ENCODE data around the gene IRF5.
"Not testable (repeated sequence)": the region's sequence is repeated elsewhere in the genome, so short reads cannot be mapped to it uniquely, and the experiment has no call there.

IRF5 gene

DNA sequence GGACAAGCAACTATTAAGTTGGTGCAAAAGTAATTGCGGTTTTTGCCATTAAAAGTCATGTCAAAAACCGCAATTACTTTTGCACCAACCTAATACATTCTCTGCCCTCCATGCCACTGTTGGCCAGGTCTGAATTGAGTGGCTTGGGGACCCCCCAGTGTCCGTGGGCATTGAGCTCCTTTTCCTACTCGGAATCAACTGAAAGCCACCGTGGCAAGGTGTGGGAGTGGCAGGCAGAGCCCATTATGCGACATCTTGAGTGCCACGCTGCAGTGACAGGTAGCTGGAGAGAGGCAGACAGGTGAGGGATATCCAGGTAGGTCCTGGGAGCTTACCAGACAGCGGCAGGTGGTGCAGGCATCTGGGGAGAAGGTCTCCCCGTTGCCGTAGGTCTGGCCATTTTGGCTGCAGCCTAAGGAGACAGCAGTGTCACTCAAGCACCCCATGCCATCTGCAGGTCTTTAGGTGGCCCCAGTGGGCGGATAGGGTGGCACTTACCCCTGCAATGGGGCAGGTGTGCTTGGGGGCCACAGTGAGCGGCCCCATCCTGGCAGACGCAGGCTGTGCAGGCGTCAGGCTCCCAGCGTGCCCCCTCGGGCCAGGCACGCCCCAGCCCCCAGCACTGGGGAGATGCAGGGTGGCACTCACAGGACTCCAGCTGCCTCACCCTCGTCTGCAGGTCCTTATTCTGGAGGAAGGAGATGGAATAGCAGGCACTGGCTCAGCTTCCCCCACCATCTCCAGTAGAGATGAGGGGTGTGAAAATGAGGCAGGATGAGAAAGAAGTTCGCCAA lies 30.8 kb upstream of the IRF5 start:
- DNase-seq, result no peak

DNA sequence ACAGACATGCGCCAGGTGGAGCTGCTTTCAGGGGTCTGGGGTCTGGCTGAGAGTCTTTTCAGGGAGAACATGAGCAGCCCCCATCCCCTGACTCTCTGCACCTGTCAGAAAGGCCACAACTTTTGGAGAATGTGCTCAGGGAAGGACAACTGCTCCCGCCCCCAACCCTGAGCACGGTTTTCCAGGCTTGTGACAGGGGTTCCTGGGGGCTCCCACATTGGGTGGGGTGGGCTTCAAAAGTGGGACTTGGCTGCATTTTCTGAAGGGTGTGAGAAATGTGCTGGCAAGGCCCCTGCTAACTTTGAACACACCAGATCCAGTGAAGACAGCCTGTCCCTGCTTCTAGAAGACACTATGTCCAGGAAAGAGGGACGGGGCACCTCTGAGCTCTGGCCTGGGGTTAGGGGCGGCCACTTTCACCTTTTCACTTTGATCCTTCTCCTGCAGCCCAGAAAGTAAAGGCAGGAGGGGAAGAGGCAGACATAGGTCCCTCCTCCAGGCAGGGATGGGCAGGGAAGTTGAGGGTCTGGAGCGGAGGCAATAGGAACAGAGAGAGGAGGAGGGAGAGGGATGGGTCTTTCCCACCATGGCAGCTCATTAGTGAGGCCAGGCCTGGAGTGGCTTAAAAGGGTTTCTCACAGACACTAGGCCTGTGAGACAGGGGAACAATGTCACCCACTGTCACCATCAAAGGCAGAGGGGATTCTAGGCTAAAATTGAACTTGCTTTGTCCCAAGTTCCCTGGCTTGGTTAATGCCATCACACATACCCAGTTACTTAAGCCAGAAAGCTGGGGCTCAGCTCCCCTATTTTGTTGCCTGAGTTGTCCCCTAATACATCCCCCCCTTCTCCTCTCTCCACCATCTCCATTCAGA lies 28.7 kb upstream of the IRF5 start:
- no peak for DNase-seq

DNA sequence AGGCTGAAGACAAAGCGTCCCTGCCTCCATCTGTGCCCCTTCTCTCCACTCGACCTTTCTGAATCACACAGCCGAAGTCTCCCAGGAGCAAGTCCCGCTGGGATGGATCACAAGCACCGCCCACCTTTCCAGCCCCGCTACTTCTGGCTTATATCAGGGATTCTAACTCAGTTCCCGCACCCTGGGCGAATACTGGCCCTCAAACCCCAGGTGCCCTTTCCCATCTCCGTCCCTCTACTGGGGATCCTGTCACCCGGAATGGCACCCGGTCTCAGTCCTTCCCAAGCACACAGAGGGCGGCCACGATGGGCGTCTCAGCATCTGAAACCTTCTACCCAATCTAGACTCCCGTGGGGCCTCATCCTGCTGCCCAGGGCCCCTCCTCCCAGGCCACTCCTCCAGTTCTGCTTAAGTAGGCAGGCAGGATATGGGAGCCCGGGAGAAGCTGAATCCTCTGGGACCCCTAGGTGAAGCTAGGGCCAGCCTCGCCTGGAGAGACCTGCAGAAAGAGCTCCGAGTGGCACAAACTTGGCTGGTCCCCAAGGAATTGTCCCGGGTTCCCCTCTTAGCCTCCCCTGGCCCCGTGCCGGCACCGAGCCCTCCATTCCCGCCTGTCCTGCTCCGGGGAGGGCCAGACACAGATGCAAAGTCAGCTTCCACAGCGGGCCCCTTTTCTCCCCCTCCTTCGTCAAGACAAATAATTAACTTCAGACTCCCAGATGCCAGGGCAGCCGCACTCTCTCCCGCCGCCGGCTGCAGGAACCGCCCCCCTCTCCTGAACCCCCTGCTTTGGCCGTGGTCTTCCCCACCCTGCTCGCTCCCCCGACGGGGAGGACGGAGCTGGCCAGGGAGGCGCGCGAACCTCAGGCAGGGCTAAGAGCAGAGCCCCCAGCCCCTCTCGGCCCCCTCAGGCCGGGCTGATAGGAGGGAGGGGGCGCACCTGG lies 27.8 kb upstream of the IRF5 start:
- DNase-seq, result no peak

DNA sequence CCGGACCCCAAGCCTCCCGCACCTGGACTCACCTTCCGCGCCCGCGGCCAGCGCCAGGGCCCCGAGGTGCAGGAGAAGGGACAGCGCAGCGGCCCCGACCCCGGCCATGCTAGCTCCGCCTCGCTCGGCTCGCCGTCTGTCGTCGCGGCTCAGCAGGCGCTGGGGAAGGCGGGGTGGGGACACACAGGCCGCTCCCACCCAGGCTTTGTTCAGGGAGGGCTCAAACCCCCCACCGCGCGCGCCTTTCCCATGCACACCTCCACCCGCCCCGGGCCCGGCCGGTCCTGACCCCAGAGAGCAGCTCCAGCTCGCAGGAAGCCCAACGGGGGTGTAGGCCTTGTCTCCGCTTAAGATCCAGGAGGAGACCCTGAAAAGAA lies 27.2 kb upstream of the IRF5 start, which contains the start of gene KCP:
TSS of gene KCP (minus strand) at position 141 of the 377 bp plus-strand sequence. CDS start at position 108, 33 bp downstream.
- no peak for DNase-seq

DNA sequence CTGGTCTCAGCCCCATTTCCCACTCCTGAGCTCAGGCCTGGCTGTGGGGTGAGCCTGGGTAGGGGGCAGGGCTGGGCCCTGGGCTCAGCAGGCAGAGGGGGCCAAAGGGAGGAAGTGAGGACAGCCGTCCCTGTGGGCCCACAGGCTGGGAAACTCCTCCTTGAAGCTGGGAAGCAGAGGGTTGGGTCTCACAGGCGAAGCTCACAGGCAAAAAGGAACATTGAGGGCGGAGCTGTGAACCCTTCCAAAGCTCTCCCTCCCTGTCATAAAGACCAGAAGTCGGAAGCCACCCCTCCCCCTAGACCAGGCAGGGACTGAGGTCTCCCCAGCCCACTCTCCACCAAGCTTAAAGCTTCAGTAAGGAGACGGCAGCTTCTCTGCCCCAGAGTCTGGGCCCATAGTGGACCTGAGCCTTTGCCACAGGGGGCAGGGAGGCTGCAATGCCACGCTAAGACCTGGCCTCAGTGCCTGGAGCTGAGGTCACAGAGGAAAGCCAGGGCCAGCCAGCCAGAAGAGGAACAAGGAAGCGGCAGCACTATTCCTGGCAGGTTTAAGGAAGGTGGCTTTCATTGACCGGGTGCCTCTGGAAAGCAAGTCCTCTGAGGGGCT lies 26.2 kb upstream of the IRF5 start:
- DNase-seq, result no peak

DNA sequence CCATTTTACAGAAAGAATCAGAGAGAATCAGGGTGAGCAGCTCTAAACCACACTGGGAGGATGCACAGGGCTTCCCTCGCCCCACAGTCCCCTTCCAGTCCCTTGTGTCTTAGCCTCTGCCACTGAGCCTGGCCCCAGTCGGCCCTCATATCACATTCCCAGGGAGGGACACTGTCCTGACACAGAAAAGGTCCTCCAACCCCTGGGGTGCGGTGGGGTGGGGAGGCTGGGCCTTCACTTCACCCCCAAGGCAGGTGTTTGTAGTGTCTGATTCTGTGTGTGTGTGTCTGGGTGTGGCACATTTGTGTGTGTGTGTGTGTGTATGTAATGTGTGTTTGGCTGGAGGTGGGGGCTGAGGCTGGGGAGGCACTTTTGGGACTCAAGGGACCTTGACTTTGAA lies 25.4 kb upstream of the IRF5 start:
- DNase-seq, result no peak

DNA sequence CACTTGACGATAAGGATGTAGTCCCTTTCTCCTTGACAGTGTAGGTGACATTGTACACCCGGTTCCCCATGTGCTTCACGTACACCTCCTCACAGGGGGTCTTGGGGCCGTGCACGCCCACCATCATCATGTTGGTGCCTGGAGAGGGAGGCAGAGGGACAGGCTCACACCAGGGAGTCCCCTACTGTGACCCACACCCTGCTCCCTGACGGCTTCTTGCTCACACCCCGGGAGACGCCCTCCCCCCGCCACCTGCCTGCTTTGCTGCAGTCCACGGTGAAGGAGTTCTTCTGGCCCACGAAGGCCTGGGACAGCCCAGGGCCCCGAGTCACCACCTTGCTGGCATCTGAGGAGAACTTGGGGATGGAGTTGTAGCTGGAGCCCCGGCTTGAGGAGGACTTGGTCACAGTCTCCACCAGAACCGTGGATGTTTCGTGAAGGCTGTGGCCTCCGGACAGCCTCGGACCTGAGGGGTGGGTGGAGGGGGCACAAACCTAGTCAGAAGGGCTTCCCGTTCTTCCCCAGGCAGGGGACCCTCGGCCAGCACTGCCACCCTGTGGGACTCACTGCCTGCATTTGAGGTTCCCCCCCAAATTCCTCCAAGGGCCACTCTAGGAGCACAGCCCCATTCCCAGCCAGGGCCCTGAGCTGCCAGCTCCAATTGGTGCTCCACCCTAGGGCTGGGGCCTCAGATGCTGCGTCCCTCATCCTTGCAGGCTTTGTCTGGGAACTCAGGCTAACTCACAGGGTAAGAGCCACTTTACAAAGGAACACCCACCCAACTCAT lies 24.8 kb upstream of the IRF5 start:
- not testable (repeated sequence) for DNase-seq

DNA sequence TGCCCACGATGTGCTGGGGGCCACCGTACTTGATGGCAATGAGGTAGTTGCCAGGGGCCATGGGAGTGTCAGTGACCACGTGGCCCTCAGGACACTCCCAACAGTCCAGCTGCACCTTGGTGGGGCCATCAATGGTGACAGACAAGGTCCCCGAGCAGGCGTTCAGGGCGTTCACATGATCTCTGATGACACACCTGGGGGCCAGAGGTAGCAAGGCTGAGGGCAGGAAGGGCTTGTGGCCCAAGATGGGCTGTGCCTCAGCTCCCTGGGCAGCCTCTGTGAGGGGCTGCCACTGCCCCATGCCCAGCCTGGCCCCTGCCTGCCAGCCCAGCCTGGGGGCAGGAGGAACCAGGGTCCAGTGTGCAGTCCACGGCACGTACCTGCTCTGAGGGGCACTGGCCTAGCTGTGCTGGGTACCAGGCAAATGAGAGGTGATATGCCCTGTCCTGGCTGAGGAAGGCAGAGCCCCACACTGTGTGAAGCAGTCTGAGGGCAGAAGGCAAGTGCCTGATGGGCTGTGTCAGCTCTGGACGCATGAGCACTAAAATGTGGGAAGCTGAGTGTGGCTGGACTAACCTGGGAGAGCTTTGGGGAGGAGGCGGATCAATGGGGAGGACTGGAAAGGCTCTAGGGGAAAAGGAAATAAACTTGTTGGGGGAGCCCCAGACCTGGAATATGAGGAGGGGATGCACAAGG lies 23.7 kb upstream of the IRF5 start:
- DNase-seq, result no peak

DNA sequence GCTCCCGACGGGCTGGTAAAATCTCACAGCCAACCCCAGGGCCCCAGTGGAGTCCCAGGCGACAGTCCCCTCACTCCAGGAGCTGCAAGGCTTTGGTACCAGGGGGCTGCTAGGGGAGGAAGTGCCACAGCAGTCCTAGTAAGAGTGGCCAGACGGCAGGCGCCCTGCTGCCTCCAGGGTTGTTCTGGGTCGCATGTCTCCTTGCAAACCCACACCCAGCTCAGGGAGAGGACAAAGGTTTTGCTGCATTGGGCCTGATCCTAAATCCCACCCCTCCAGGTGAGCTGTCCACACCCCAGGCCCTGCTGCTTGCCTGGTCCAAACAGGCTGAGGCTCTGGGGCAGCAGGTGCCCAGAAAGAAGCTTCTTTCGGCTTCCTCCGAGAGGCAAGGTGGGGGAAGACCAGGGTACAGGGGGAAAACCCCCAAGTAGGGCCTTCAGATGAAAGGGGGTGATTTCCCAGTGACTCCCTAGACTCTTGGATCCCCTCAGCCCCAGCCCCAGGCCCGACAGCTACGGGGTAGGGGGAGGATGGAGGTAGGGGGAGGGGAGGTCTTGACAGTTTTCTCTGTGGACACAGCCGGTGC lies 23.1 kb upstream of the IRF5 start:
- no peak for DNase-seq

DNA sequence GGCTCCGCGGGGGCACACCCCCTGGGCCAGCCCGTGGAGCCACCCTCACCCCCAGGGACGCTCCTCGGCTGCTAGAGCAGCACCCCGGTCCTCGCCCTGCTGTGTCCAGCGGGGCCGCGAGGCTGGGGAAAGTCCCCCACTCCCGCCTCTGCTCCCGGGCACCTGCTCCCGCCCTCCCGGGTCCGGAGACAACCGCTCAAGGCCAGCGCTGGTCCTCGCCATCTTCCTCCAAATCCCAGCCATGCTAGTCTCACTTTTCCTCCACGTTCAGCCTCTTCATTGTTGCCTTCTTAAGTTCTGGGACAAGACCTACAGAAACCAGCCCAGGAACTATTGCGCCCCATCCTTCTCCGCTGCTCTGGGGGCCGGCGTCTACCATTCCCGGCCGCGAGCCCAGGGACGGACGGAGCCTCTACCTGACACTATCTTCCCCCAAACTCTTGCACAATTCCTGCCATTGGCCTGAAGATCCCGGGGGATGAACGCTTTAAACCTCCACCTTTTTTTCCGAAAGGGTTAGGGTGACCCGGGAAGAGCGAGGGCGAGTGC lies 22.4 kb upstream of the IRF5 start:
- DNase-seq, result no peak

DNA sequence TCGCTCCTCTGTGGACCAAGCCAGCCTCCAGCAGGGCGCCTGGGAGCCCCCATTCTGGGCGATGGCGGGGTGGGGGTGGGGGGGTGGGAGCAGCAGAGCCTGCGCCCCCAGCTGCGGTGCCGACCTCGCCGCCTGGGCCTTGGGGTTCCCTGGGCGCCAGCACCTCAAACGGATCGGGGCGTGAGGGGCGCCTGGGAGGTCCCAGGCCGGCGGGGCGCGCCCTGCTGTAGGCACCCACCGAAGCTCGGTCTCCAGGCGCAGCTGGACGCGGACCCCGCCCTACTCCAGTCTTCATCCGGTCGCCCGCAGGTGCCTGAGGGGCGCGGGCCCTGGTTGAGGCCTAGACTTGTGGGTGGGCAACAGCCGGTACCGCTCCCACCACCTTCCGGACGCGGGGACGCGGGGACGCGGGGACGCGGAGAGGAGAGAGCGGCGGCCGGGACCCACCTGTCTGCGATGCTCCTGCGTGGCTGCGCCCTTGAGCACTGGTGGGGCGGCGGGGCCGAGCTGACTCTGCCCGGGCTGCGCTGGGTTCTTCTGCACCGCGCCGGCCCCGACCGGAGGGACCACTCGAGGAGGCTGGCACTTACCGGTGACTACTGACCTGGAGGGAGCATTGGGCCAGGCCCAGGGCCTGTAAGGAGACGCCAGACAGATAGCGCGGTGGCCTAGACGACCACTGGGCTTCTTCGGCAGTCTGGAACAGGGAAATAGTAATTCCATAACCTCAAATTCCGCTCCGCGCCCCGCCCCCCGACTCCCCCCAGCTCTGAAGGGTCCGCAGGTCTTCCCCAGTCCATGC lies 21.7 kb upstream of the IRF5 start:
- no peak for DNase-seq

DNA sequence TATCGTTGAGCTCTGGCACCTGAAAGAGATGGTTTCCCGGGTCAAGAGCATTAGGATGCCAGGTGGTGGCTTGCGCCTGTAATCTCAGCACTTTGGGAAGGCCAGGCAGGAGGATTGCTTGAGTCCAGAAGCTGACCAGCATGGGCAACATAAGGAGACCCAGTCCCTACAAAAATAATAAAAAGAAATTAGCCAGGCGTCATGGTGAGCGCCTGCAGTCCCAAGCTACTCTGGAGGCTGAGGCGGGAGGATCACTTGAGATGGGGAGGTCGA lies 21.1 kb upstream of the IRF5 start:
- no peak for DNase-seq

DNA sequence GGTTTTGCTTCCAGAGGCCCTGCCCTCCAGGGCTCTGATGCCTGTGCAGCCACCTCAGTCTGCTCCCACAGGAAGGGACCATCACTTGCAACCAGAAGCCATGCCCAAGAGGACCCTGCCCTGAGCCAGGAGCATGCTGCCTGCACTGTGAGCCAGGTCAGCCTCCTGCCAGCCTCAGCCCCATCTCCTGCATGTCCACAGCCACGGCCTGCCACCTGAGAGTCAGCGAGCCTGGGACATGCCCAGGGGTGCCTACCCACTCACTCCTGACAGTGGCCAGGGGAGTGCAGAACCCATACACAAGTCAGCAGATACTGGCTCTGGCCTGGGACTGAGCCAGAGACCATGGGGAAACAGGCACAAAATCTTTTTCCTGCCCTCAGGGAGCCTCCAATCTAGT lies 20.6 kb upstream of the IRF5 start:
- DNase-seq, result no peak

DNA sequence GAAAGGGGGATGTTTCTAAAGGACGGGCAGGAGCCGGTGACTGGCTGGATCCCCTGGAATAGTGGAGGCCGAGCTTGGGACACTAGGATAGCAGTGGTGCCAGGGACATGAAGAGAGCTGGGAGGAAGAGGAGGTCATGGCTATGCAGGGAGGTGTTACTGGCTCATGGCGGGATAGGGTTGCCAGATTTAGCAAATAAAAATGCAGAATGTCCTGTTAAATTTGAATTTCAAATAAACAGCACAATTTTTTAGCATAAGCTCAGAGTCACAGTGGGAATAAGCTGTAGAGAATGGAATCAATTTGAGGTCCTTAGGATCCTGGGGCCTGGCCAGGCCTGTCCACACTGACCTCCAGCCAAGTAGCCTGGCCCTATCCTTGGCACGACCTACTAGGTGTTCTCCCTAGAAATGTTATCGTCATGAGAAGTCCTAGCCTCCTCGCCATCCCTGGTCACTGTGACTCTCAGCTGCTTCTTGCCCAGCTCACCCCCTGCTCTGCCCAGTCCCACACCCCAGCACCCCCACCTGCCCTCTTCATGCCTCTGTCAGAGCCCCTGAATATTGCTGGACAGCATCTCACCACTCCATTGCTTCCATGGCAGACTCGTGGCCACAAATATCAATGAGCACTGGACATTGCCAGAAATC lies 19.6 kb upstream of the IRF5 start:
- DNase-seq, result no peak

DNA sequence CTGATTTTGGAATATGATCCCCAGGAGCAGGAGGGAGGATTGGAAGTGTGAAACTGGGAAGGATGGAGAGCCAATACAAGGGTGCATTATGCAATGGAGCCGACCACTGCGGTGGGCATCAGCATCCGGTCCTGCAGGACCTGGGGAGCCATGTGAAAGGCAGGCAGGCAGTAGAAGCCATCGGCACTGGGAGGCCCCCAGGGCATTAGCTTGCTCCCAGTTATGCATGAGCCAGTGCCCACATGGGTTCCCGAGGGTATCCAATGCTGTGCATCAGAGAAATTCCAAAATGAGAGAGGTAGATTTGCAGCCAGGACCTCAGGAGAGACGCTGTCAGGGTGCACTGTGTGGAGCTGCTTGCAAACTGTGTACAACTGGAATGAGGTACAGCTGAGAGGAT lies 18.5 kb upstream of the IRF5 start:
- DNase-seq, result no peak

DNA sequence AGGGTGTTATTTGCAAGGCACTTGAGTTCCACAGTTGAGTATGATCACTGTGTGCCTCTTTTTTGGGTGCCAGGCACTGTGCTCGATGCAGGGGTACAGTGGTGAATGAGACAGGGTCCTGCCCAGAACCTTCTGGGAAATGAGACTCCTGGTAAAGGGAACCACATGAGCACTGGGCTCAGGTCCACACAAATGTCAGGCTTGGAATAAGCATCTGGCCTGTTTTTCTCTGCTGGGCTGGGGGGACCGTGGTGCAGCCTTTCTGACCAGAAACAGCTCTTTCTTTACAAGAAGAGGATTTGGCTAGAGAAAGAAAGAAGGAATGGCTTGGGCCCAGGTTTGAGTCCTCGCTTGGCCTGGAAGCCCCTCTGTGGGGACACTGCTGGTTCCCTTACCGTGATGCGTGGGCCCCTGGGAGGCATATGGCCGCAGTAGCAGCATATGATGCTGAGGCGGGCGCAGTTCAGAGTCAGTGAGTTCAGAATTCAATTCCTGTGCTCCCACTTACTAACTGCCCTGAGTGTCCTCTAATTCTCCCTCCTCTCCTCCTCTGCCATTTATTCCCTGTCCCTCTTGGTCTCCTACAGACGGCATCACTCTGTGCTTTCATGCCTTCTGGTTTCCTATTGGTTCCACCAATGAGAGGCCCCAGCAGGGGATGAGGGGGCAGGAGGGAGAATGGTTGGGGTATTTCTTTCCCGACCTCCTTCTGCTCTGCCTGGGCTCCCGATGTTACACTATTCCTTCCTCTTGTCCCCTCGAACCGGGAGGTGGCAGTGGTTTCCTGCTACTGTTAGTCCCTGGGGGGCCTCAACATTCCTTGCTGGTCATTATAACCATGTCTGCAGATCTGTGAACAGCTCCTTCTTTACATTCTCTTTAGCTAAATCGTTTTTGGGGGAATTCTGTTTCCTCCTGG lies 17.6 kb upstream of the IRF5 start:
- no peak for DNase-seq

DNA sequence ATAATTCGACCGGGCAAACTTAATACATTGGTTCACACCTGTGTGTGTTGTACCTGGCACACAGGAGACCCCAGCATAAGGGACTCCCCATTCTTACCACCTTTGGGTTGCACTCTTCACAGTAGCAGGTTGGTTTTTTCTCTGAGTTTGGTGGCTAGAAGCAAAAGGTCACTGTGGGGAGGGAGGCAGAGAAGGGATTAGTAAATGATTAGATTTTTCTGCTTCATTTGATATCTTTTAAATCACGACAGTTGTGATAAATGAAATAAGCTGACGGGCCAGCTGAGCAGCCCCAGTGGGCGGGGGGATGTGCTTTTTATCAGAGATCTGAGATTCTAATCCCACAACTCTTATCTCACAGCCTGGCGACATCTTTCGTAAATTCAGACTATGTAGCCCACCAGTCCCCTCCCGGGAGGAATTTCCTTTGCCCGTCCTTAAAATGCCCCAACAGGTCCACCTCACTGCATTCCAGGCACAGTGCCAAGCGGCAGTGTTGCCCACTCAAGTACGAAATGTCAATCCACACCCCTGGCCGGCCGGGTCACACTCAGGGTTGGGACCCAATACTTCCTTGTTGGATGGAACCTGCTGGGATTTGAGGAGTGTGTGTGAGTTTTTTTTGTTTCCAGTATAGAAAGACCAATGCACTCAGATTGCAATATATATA lies 16.7 kb upstream of the IRF5 start:
- no peak for DNase-seq

Measured in OCI-M1 (cell line).